ENCODE results near the gene SEC16A.

Gene SEC16A

GRCh38 chr9:136456258-136456657 lies 26.6 kb downstream of the SEC16A start:
- no peak for DNase-seq (ENCODE audit: low spot score)
- Histone ChIP-seq H4K91ac (ENCODE audit: low read depth, low read length, poor library complexity) (no peak overlapping the region), H3K4ac (ENCODE audit: low read length) (no peak overlapping the region), H4K8ac (ENCODE audit: low read depth, low read length) (no peak overlapping the region), H3K9me3 (replicated peaks in 1 of 2; ENCODE audit: control insufficient read depth in 2 of 2, insufficient read depth in 1 of 2, low read depth in 1 of 2, low read length in 2 of 2) (no peaks in the 10 kb centered on the region), H3K79me1 (ENCODE audit: low read depth, low read length) (peaks cover 2% of the 10 kb centered on the region), H2AK5ac (ENCODE audit: low read depth, low read length) (no peak overlapping the region), H3K36me3 (replicated peaks in 1 of 2; ENCODE audit: control insufficient read depth in 2 of 2, insufficient read depth in 2 of 2, low read length in 2 of 2) (peaks cover 57 to 89% of the 10 kb centered on the region in 2 donors), H2BK12ac (ENCODE audit: low read length) (no peak overlapping the region), H3K23ac (ENCODE audit: low read depth, low read length, poor library complexity) (no peak overlapping the region), H2BK120ac (ENCODE audit: low read depth, low read length) (no peak overlapping the region), H3K4me3 (ENCODE audit: low read length in 2 of 2) (no peak overlapping the region), H2BK15ac (ENCODE audit: low read length) (no peak overlapping the region), H2AFZ (ENCODE audit: low read length) (no peak overlapping the region), H3K14ac (ENCODE audit: low read length) (no peak overlapping the region), H3K4me1 (ENCODE audit: control insufficient read depth in 2 of 2, insufficient read depth in 1 of 2, low read depth in 1 of 2, low read length in 2 of 2) (no peaks in the 10 kb centered on the region), H3K27me3 (ENCODE audit: control insufficient read depth in 3 of 3, insufficient read depth in 3 of 3, low read depth in 1 of 3, low read length in 3 of 3) (no peaks in the 10 kb centered on the region), H3K18ac (ENCODE audit: low read length) (no peak overlapping the region), H3K27ac (replicated peaks; ENCODE audit: low read length) (no peak overlapping the region), H3K4me2 (ENCODE audit: insufficient read depth, low read length, poor library complexity, severe bottlenecking) (no peak overlapping the region), H3K9ac (ENCODE audit: low read depth, low read length, poor library complexity) (no peak overlapping the region), H2BK5ac (ENCODE audit: low read length) (no peak overlapping the region)
- no CpG with 5 or more reads among the region's 9 CpGs for WGBS, 2 donors (ENCODE audit: extremely low coverage in 2 of 2, insufficient read length in 2 of 2, insufficient replicate concordance in 1 of 2)

GRCh38 chr9:136455043-136456002 lies 27.5 kb downstream of the SEC16A start:
- WGBS, 2 donors (ENCODE audit: extremely low coverage in 2 of 2, insufficient read length in 2 of 2, insufficient replicate concordance in 1 of 2), result no CpG with 5 or more reads among the region's 43 CpGs
- no peak overlapping the region for H2BK120ac ChIP-seq (ENCODE audit: low read depth, low read length)
- H2BK12ac ChIP-seq (ENCODE audit: low read length), result no peak overlapping the region
- no peak overlapping the region for H2BK15ac ChIP-seq (ENCODE audit: low read length)
- no peak overlapping the region for H4K8ac ChIP-seq (ENCODE audit: low read depth, low read length)
- peaks cover 3% of the 10 kb centered on the region for H3K79me1 ChIP-seq (ENCODE audit: low read depth, low read length)
- no peaks in the 10 kb centered on the region for H3K9me3 ChIP-seq (replicated peaks in 1 of 2; ENCODE audit: control insufficient read depth in 2 of 2, insufficient read depth in 1 of 2, low read depth in 1 of 2, low read length in 2 of 2)
- no peak overlapping the region for H3K18ac ChIP-seq (ENCODE audit: low read length)
- no peaks in the 10 kb centered on the region for H3K4me1 ChIP-seq (ENCODE audit: control insufficient read depth in 2 of 2, insufficient read depth in 1 of 2, low read depth in 1 of 2, low read length in 2 of 2)
- H2BK5ac ChIP-seq (ENCODE audit: low read length), result no peak overlapping the region
- peaks cover 61 to 89% of the 10 kb centered on the region in 2 donors for H3K36me3 ChIP-seq (replicated peaks in 1 of 2; ENCODE audit: control insufficient read depth in 2 of 2, insufficient read depth in 2 of 2, low read length in 2 of 2)
- no peak overlapping the region for H3K27ac ChIP-seq (replicated peaks; ENCODE audit: low read length)
- peak overlapping the region; percentile 30 for H3K9ac ChIP-seq (ENCODE audit: low read depth, low read length, poor library complexity)
- no peak overlapping the region for H2AK5ac ChIP-seq (ENCODE audit: low read depth, low read length)
- no peak overlapping the region for H3K14ac ChIP-seq (ENCODE audit: low read length)
- H3K23ac ChIP-seq (ENCODE audit: low read depth, low read length, poor library complexity), result no peak overlapping the region
- H3K27me3 ChIP-seq (ENCODE audit: control insufficient read depth in 3 of 3, insufficient read depth in 3 of 3, low read depth in 1 of 3, low read length in 3 of 3), result no peaks in the 10 kb centered on the region
- no peak overlapping the region for H3K4ac ChIP-seq (ENCODE audit: low read length)
- peak overlapping the region in 1 of 2 donors; percentile 37 for H3K4me3 ChIP-seq (ENCODE audit: low read length in 2 of 2)
- DNase-seq (ENCODE audit: low spot score), result no peak
- no peak overlapping the region for H3K4me2 ChIP-seq (ENCODE audit: insufficient read depth, low read length, poor library complexity, severe bottlenecking)
- no peak overlapping the region for H4K91ac ChIP-seq (ENCODE audit: low read depth, low read length, poor library complexity)
- H2AFZ ChIP-seq (ENCODE audit: low read length), result no peak overlapping the region

GRCh38 chr9:136454026-136454796 lies 28.6 kb downstream of the SEC16A start:
- peaks cover 57 to 90% of the 10 kb centered on the region in 2 donors for H3K36me3 ChIP-seq (replicated peaks in 1 of 2; ENCODE audit: control insufficient read depth in 2 of 2, insufficient read depth in 2 of 2, low read length in 2 of 2)

GRCh38 chr9:136453326-136453725 lies 29.5 kb downstream of the SEC16A start:
- Histone ChIP-seq H3K4ac (ENCODE audit: low read length) (no peak overlapping the region), H4K91ac (ENCODE audit: low read depth, low read length, poor library complexity) (no peak overlapping the region), H3K4me1 (ENCODE audit: control insufficient read depth in 2 of 2, insufficient read depth in 1 of 2, low read depth in 1 of 2, low read length in 2 of 2) (no peaks in the 10 kb centered on the region), H2BK15ac (ENCODE audit: low read length) (no peak overlapping the region), H4K8ac (ENCODE audit: low read depth, low read length) (no peak overlapping the region), H3K27ac (replicated peaks; ENCODE audit: low read length) (no peak overlapping the region), H3K18ac (ENCODE audit: low read length) (no peak overlapping the region), H3K27me3 (ENCODE audit: control insufficient read depth in 3 of 3, insufficient read depth in 3 of 3, low read depth in 1 of 3, low read length in 3 of 3) (no peaks in the 10 kb centered on the region), H3K79me1 (ENCODE audit: low read depth, low read length) (peaks cover 2% of the 10 kb centered on the region), H3K14ac (ENCODE audit: low read length) (no peak overlapping the region), H2BK120ac (ENCODE audit: low read depth, low read length) (no peak overlapping the region), H3K23ac (ENCODE audit: low read depth, low read length, poor library complexity) (peak overlapping the region; percentile 91), H3K36me3 (replicated peaks in 1 of 2; ENCODE audit: control insufficient read depth in 2 of 2, insufficient read depth in 2 of 2, low read length in 2 of 2) (peaks cover 60 to 90% of the 10 kb centered on the region in 2 donors), H3K4me2 (ENCODE audit: insufficient read depth, low read length, poor library complexity, severe bottlenecking) (no peak overlapping the region), H2AFZ (ENCODE audit: low read length) (no peak overlapping the region), H3K9me3 (replicated peaks in 1 of 2; ENCODE audit: control insufficient read depth in 2 of 2, insufficient read depth in 1 of 2, low read depth in 1 of 2, low read length in 2 of 2) (no peaks in the 10 kb centered on the region), H3K9ac (ENCODE audit: low read depth, low read length, poor library complexity) (no peak overlapping the region), H2AK5ac (ENCODE audit: low read depth, low read length) (no peak overlapping the region), H3K4me3 (ENCODE audit: low read length in 2 of 2) (no peak overlapping the region), H2BK5ac (ENCODE audit: low read length) (no peak overlapping the region), H2BK12ac (ENCODE audit: low read length) (no peak overlapping the region)
- no peak for DNase-seq (ENCODE audit: low spot score)
- no CpG with 5 or more reads among the region's 11 CpGs for WGBS, 2 donors (ENCODE audit: extremely low coverage in 2 of 2, insufficient read length in 2 of 2, insufficient replicate concordance in 1 of 2)

More at GRCh38 chr9:136454026-136454796, 28.6 kb downstream of the SEC16A start:
- Histone ChIP-seq H2BK15ac (ENCODE audit: low read length) (no peak overlapping the region), H3K4ac (ENCODE audit: low read length) (no peak overlapping the region), H3K9me3 (replicated peaks in 1 of 2; ENCODE audit: control insufficient read depth in 2 of 2, insufficient read depth in 1 of 2, low read depth in 1 of 2, low read length in 2 of 2) (no peaks in the 10 kb centered on the region), H2AK5ac (ENCODE audit: low read depth, low read length) (no peak overlapping the region), H3K79me1 (ENCODE audit: low read depth, low read length) (peaks cover 2% of the 10 kb centered on the region), H3K27ac (replicated peaks; ENCODE audit: low read length) (no peak overlapping the region), H2BK120ac (ENCODE audit: low read depth, low read length) (no peak overlapping the region), H3K4me2 (ENCODE audit: insufficient read depth, low read length, poor library complexity, severe bottlenecking) (no peak overlapping the region), H3K18ac (ENCODE audit: low read length) (no peak overlapping the region), H2BK5ac (ENCODE audit: low read length) (no peak overlapping the region), H2BK12ac (ENCODE audit: low read length) (no peak overlapping the region), H3K4me1 (ENCODE audit: control insufficient read depth in 2 of 2, insufficient read depth in 1 of 2, low read depth in 1 of 2, low read length in 2 of 2) (no peaks in the 10 kb centered on the region), H3K27me3 (ENCODE audit: control insufficient read depth in 3 of 3, insufficient read depth in 3 of 3, low read depth in 1 of 3, low read length in 3 of 3) (no peaks in the 10 kb centered on the region), H3K9ac (ENCODE audit: low read depth, low read length, poor library complexity) (no peak overlapping the region), H2AFZ (ENCODE audit: low read length) (no peak overlapping the region), H3K14ac (ENCODE audit: low read length) (no peak overlapping the region), H3K23ac (ENCODE audit: low read depth, low read length, poor library complexity) (no peak overlapping the region), H4K91ac (ENCODE audit: low read depth, low read length, poor library complexity) (no peak overlapping the region), H4K8ac (ENCODE audit: low read depth, low read length) (no peak overlapping the region), H3K4me3 (ENCODE audit: low read length in 2 of 2) (no peak overlapping the region)
- WGBS, 2 donors (ENCODE audit: extremely low coverage in 2 of 2, insufficient read length in 2 of 2, insufficient replicate concordance in 1 of 2), result no CpG with 5 or more reads among the region's 25 CpGs
- no peak for DNase-seq (ENCODE audit: low spot score)
